LNCaP clone FGC (cell line): Measurements from ENCODE around the gene B3GNT2.

Source experiments
- DNase-seq: peaks from one replicate; pipeline ENCODE4 v3.0.0-alpha.2; 2011; ENCODE audit warnings: low read depth
- H3K4me3 ChIP-seq: 2 replicates; pipeline ENCODE4 v1.5.1; 2011; ENCODE audit warnings: mild to moderate bottlenecking, low read depth, low read length, control low read depth
- TF ChIP-seq, protein P1 (sequence below): IDR thresholded peaks from 2 replicates; pipeline ENCODE4 v1.5.1; 2012; ENCODE audit warnings: mild to moderate bottlenecking; ENCODE audit not compliant: control insufficient read depth, insufficient read depth; ENCODE audit errors: extremely low read depth

The B3GNT2 gene

GRCh38 chr2:62236499-62236898, 40.6 kb downstream of the B3GNT2 start:
- DNase-seq, result no peak
- no peak overlapping the region for H3K4me3 ChIP-seq
- TF ChIP-seq, protein P1, sequence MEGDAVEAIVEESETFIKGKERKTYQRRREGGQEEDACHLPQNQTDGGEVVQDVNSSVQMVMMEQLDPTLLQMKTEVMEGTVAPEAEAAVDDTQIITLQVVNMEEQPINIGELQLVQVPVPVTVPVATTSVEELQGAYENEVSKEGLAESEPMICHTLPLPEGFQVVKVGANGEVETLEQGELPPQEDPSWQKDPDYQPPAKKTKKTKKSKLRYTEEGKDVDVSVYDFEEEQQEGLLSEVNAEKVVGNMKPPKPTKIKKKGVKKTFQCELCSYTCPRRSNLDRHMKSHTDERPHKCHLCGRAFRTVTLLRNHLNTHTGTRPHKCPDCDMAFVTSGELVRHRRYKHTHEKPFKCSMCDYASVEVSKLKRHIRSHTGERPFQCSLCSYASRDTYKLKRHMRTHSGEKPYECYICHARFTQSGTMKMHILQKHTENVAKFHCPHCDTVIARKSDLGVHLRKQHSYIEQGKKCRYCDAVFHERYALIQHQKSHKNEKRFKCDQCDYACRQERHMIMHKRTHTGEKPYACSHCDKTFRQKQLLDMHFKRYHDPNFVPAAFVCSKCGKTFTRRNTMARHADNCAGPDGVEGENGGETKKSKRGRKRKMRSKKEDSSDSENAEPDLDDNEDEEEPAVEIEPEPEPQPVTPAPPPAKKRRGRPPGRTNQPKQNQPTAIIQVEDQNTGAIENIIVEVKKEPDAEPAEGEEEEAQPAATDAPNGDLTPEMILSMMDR, result no peak

GRCh38 chr2:62238236-62238635, 42.3 kb downstream of the B3GNT2 start:
- TF ChIP-seq, protein P1, result no peak
- DNase-seq, result no peak

GRCh38 chr2:62240546-62240945, 44.6 kb downstream of the B3GNT2 start:
- no peak overlapping the region for H3K4me3 ChIP-seq
- TF ChIP-seq, protein P1, result no peak
- no peak for DNase-seq

More at GRCh38 chr2:62238236-62238635, 42.3 kb downstream of the B3GNT2 start:
- no peak overlapping the region for H3K4me3 ChIP-seq

DNA sequence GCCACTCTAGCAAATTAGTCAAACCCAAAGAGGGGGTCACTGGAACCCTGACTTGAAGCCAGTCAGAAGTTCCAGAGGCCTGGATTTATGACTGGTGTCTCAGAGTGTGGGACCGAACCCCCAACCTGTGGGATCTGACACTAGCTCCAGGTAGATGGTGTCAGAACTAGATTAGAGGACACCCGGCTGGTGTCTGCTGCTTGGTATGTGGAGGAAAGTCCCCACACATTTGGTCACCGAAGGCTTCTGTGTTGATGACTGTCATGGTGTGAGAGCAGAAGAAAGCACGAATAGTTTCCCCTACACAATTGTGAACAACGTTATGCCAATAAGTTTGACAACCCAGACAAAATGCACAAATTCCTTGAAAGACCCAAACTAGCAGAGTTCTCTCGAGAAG, 48.1 kb downstream of the B3GNT2 start:
- TF ChIP-seq, protein P1, result no peak
- no peak for DNase-seq
- no peak overlapping the region for H3K4me3 ChIP-seq

- no peak overlapping the region for H3K4me3 ChIP-seq
- TF ChIP-seq, protein P1, result no peak
- no peak for DNase-seq
Measured at GRCh38 chr2:62248226-62248625, 52.3 kb downstream of the B3GNT2 start.

DNA sequence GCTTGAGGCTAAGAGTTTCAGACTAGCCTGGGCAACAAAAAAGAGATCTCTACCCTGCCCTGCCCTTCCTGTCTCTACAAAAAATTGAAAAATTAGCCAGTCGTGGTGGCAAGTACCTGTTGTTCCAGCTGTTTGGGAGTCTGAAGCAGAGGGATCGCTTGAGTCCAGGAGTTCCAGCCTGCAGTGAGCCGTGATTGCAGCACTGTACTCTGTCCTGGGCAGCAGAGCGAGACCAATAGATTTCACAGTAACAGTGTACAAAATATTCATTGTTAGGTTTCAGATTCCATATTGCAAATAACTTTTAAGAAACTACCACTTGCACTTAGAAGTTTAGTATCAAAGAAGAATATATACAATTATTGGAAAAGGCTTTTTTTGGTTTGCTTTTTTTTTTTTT, 54.3 kb downstream of the B3GNT2 start:
- TF ChIP-seq, protein P1, result no peak
- no peak for DNase-seq
- no peak overlapping the region for H3K4me3 ChIP-seq
